Spleen (tissue), 11 donors: ENCODE measurements around the gene CCDC34. TPM values are rescaled to one million over a fixed set of nuclear protein-coding genes. Genes with fewer than 3 reads are reported as not detected.
A peak's percentile ranks its signal among the peaks of the same experiment; 100 is the strongest.

ENCODE experiments used
- DNase-seq: peaks from one replicate; pipeline ENCODE4 v3.0.0-alpha.2; 2020
- H3K27ac ChIP-seq, 8 donors: fragments of 200-600 bp; sonication (generic) in 7 of 8; 1 replicate in 4 of 8; 2 replicates in 4 of 8; pipeline versions ENCODE4 v1.5.0 to v1.8.0; 2016 to 2021; ENCODE audit warnings: inconsistent platforms in 4 of 8, mild to moderate bottlenecking in 4 of 8, moderate library complexity in 1 of 8
- H3K27me3 ChIP-seq, 7 donors: fragments of 200-600 bp; sonication (generic) in 6 of 7; replicated peaks in 1 of 7; 1 replicate in 4 of 7; 2 replicates in 3 of 7; pipeline versions ENCODE4 v1.5.0 to v1.8.0; 2016 to 2021; ENCODE audit warnings: inconsistent platforms in 3 of 7, mild to moderate bottlenecking in 1 of 7
- H3K36me3 ChIP-seq, 6 donors: fragments of 200-600 bp; sonication (generic) in 5 of 6; 1 replicate in 4 of 6; 2 replicates in 2 of 6; pipeline versions ENCODE4 v1.5.0 to v1.8.0; 2016 to 2021; ENCODE audit warnings: inconsistent platforms in 2 of 6
- H3K4me1 ChIP-seq, 6 donors: fragments of 200-600 bp; sonication (generic) in 5 of 6; 1 replicate in 3 of 6; 2 replicates in 3 of 6; pipeline versions ENCODE4 v1.5.0 to v1.8.0; 2016 to 2021; ENCODE audit warnings: inconsistent platforms in 3 of 6
- H3K4me3 ChIP-seq, 8 donors: fragments of 200-600 bp; sonication (generic) in 7 of 8; 1 replicate in 4 of 8; 2 replicates in 4 of 8; pipeline versions ENCODE4 v1.5.0 to v1.8.0; 2016 to 2021; ENCODE audit warnings: inconsistent platforms in 4 of 8, mild to moderate bottlenecking in 4 of 8, moderate library complexity in 2 of 8
- H3K9me3 ChIP-seq, 8 donors: fragments of 200-600 bp; sonication (generic) in 7 of 8; 1 replicate in 4 of 8; 2 replicates in 4 of 8; pipeline versions ENCODE4 v1.5.0 to v1.8.0; 2016 to 2021; ENCODE audit warnings: inconsistent platforms in 4 of 8
- CTCF ChIP-seq, 11 experiments: fragments of 200-600 bp in 7 of 11; fragments of 450-650 bp in 4 of 11; sonication (generic) in 4 of 11; IDR thresholded peaks in 8 of 11; conservative IDR thresholded peaks in 3 of 11; 1 replicate in 7 of 11; 2 replicates in 4 of 11; pipeline versions ENCODE4 v1.4.0 to v1.8.0; 2016 to 2021; ENCODE audit warnings: antibody characterized with exemption in 11 of 11, inconsistent platforms in 4 of 11, mild to moderate bottlenecking in 1 of 11
- POLR2A ChIP-seq, 3 donors: fragments of 450-650 bp; IDR thresholded peaks; one replicate each; pipeline ENCODE4 v1.5.1; 2017; ENCODE audit warnings: antibody characterized with exemption in 3 of 3, mild to moderate bottlenecking in 1 of 3
- POLR2AphosphoS5 ChIP-seq, 3 donors: sonication (generic); formaldehyde crosslinking; IDR thresholded peaks; one replicate each; pipeline ENCODE4 v1.5.1; 2017; ENCODE audit warnings: antibody characterized with exemption in 3 of 3
- WGBS, 5 donors: extraction: QIAGEN DNeasy Blood & Tissue Kit in 3 of 5; methylation state at CpG; one replicate each; pipeline versions ENCODE4 v1.1.5 to v1.1.7; 2013 to 2018; 5-methylcytosine and 5-hydroxymethylcytosine counted together
- intact Hi-C: fragments of 100-400 bp; cut with DNase I; formaldehyde crosslinking; loops from one replicate; pipeline ENCODE4 v1.15.0; 2023; ENCODE audit warnings: low total_unique reads
- polyA plus RNA-seq, 3 donors: library from polyadenylated mRNA; stranded (reverse); fragments of 200-250 nt; gene quantifications; one replicate each; pipeline ENCODE4 v1.2.1, GENCODE V29; 2013
- total RNA-seq, 7 donors: library from RNA; depleted of rRNA in 3 of 7; stranded (reverse); fragments of >200 nt in 3 of 7; fragmentation: NEBNext Ultra II Directional in 4 of 7; extraction: Animal tissue kit (Norgen Biotek cat#: 25700) in 4 of 7; gene quantifications; one replicate each; pipeline versions ENCODE4 v1.1.0 to v1.2.1, GENCODE V29; 2016 to 2021
- donor health status: healthy with polysubstance abuse.
- donor health status: DM: no; HTN: no; CAD: no; lungs with moderate emphysema.
- donor health status: DM: no; HTN: no; CAD: no.
- donor health status: Bipolar disorder and iron deficiency.
- donor health status: healthy.
- donor health status: DM: no; HTN: no; CAD: no.
- donor health status: DM: yes; HTN: yes; CAD: no.

The CCDC34 gene
- total and polyA plus RNA-seq, 10 donors: 2.2 to 6.1 (median 3.5) TPM

GRCh38 chr11:27303903-27304302, 59.1 kb downstream of the CCDC34 start:
- intact Hi-C loops: no loop called here
- TF ChIP-seq POLR2A (IDR thresholded peaks at IDR 0.05) (no peak), CTCF (IDR thresholded peaks at IDR 0.05 in 8 of 11, conservative IDR thresholded peaks at IDR 0.05 in 3 of 11) (no peak), POLR2AphosphoS5 (IDR thresholded peaks at IDR 0.05) (no peak)

DNA sequence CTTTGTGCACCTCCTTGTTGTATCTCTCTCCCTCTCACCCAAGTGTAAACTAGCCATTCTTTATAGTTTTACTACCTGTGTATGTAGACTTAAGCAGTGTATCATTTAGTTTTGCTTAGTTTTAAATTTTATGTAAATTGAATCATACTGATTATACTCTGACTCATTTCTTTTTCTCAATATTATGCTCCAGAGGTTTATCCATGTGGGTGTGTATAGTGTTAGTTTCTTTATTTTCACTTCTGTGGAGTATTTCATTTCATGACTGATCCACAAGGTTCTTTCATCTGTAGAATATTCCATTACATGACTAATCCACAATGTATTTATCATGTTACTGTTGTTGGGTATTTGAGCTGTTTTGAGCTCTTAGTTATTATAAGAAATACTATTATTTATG, 62.0 kb downstream of the CCDC34 start:
- Histone ChIP-seq H3K27me3 (no peaks in the 10 kb centered on the region), H3K4me3 (no peak overlapping the region), H3K4me1 (peaks cover 0 to 3% (median 0%) of the 10 kb centered on the region in 6 donors), H3K36me3 (no peaks in the 10 kb centered on the region), H3K27ac (no peak overlapping the region), H3K9me3 (peaks cover 0 to 17% (median 6%) of the 10 kb centered on the region in 8 donors)
- no peak for DNase-seq
- intact Hi-C loops: no loop called here
- TF ChIP-seq CTCF (IDR thresholded peaks at IDR 0.05 in 8 of 11, conservative IDR thresholded peaks at IDR 0.05 in 3 of 11): no peak
- no peak for TF ChIP-seq POLR2A (IDR thresholded peaks at IDR 0.05)
- no peak for TF ChIP-seq POLR2AphosphoS5 (IDR thresholded peaks at IDR 0.05)

More at GRCh38 chr11:27303903-27304302, 59.1 kb downstream of the CCDC34 start:
- no peaks in the 10 kb centered on the region for H3K36me3 ChIP-seq
- H3K9me3 ChIP-seq: peaks cover 0 to 18% (median 6%) of the 10 kb centered on the region in 8 donors
- H3K4me1 ChIP-seq: no peaks in the 10 kb centered on the region
- no peak overlapping the region for H3K4me3 ChIP-seq
- no peaks in the 10 kb centered on the region for H3K27me3 ChIP-seq
- H3K27ac ChIP-seq: no peak overlapping the region
- no peak for DNase-seq
- WGBS, 5 donors: 70 to 94% (median 72%) methylated on average over 5 of the region's 5 CpGs

GRCh38 chr11:27297616-27298015, 65.4 kb downstream of the CCDC34 start:
- no peaks in the 10 kb centered on the region for H3K36me3 ChIP-seq
- intact Hi-C loops: loop anchor here (5.0 kb wide), 1 partner anchor 115 kb away; no protein-coding TSS in a partner anchor
- no peak for DNase-seq
- 44 to 83% (median 68%) methylated on average over 1 of the region's 1 CpG for WGBS, 5 donors
- no peak overlapping the region for H3K4me3 ChIP-seq
- TF ChIP-seq CTCF (IDR thresholded peaks at IDR 0.05 in 8 of 11, conservative IDR thresholded peaks at IDR 0.05 in 3 of 11) (no peak), POLR2A (IDR thresholded peaks at IDR 0.05) (no peak), POLR2AphosphoS5 (IDR thresholded peaks at IDR 0.05) (no peak)
- H3K4me1 ChIP-seq: peaks cover 0 to 4% (median 0%) of the 10 kb centered on the region in 6 donors
- peaks cover 0 to under 1% (median 0%) of the 10 kb centered on the region in 8 donors for H3K9me3 ChIP-seq
- no peaks in the 10 kb centered on the region for H3K27me3 ChIP-seq
- no peak overlapping the region for H3K27ac ChIP-seq

DNA sequence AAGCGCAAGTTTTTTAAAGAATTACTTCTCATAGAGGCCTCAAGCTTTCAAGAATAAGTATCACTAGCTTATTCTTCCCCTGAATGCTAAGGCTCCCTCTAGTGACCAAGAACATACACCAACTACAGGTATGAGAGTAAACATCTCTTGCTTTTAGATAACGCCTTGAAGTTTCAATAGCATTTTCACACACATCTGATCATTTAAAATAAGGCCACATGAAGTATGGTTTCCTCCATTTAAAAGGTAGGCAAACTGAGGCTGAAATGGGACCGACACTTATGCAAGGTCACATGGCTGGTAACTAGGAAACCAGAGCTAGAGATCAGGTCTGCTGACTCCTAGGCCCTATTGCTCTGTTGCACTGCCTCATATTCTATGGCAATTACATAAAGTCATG, 66.5 kb downstream of the CCDC34 start:
- Histone ChIP-seq H3K27me3 (no peaks in the 10 kb centered on the region), H3K9me3 (peaks cover 0 to 12% (median 6%) of the 10 kb centered on the region in 8 donors), H3K4me1 (peaks cover 0 to 4% (median 0%) of the 10 kb centered on the region in 6 donors), H3K36me3 (no peaks in the 10 kb centered on the region), H3K4me3 (no peak overlapping the region), H3K27ac (peak overlapping the region in 1 of 8 donors; percentile 10)
- TF ChIP-seq CTCF (IDR thresholded peaks at IDR 0.05 in 8 of 11, conservative IDR thresholded peaks at IDR 0.05 in 3 of 11) (peak in 8 of 11 experiments; percentile 15 to 61 (median 48)), POLR2A (IDR thresholded peaks at IDR 0.05) (no peak)
- 47 to 70% (median 61%) methylated on average over 3 of the region's 3 CpGs for WGBS, 5 donors
- DNase-seq: no peak
- intact Hi-C loops: loop anchor here (5.0 kb wide), 1 partner anchor 114 kb away; no protein-coding TSS in a partner anchor
